Endothelial cell of umbilical vein (primary cell): ENCODE data around the gene RPP25L. TPM values are rescaled to one million over a fixed set of nuclear protein-coding genes. Genes with fewer than 3 reads are reported as not detected.

Experiments
- BruUV-seq: library from RNA; stranded (reverse); fragments of 400-500 nt; replicated peaks from 2 replicates; lab custom pipeline; 2021; lab: Mats Ljungman, UMichigan
- CTCF ChIA-PET: fragments of 300-600, 350-600 bp; sonication (Branson Sonifier 250); formaldehyde crosslinking; loops from one replicate; lab custom pipeline; 2021; ENCODE audit warnings: antibody characterized with exemption, inconsistent platforms; lab: Charles Lee
- POLR2A ChIA-PET: fragments of 300-600, 350-600 bp; sonication (Branson Sonifier 250); formaldehyde crosslinking; loops from one replicate; lab custom pipeline; 2021; ENCODE audit warnings: antibody characterized with exemption, inconsistent platforms; lab: Charles Lee
- DNase-seq: peaks from one replicate; pipeline ENCODE4 v3.0.0-alpha.2; 2011; ENCODE audit warnings: low read depth, low spot score
- FAIRE-seq: peaks from 2 replicates; lab custom pipeline; 2011; peaks lifted over from hg19 to GRCh38; lab: Jason Lieb, UNC
- H2AFZ ChIP-seq: 2 replicates; pipeline ENCODE4 v1.6.0; 2012; ENCODE audit warnings: low read depth, low read length, control low read depth, inconsistent platforms
- H3K27ac ChIP-seq: 2 replicates; pipeline ENCODE4 v1.5.1; 2011; ENCODE audit warnings: low read depth, mild to moderate bottlenecking, control low read depth, low read length, moderate library complexity; ENCODE audit not compliant: insufficient read depth
- H3K27me3 ChIP-seq, 2 experiments: 2 replicates each; pipeline versions ENCODE4 v1.6.0 to v1.6.1; 2011; ENCODE audit warnings: low read length in 2 of 2, mixed read lengths in 1 of 2; ENCODE audit not compliant: control insufficient read depth in 2 of 2, insufficient read depth in 2 of 2
- H3K36me3 ChIP-seq, 2 experiments: 2 replicates in 1 of 2; 3 replicates in 1 of 2; pipeline ENCODE4 v1.5.1; 2011; ENCODE audit warnings: low read length in 2 of 2, mild to moderate bottlenecking in 1 of 2, moderate library complexity in 1 of 2; ENCODE audit not compliant: control insufficient read depth in 2 of 2, insufficient read depth in 2 of 2; ENCODE audit errors: extremely low read depth in 1 of 2
- H3K4me1 ChIP-seq: 3 replicates; pipeline ENCODE4 v1.5.1; 2011; ENCODE audit warnings: mild to moderate bottlenecking, low read length; ENCODE audit not compliant: control insufficient read depth, insufficient read depth; ENCODE audit errors: extremely low read depth
- H3K4me2 ChIP-seq: 2 replicates; pipeline ENCODE4 v1.6.1; 2011; ENCODE audit warnings: low read length, control low read depth, mixed read lengths; ENCODE audit not compliant: insufficient read depth
- H3K4me3 ChIP-seq, 3 experiments: fragments of 200-600 bp in 1 of 3; sonication (generic), shearing (Covaris generic) in 1 of 3; replicated peaks in 1 of 3; 2 replicates each; pipeline ENCODE4 v1.5.1; 2011 to 2016; ENCODE audit warnings: control low read depth in 3 of 3, low read length in 3 of 3, mild to moderate bottlenecking in 2 of 3, inconsistent platforms in 1 of 3, low read depth in 1 of 3, moderate library complexity in 1 of 3; ENCODE audit not compliant: insufficient read depth in 1 of 3
- H3K79me2 ChIP-seq: 2 replicates; pipeline ENCODE4 v1.6.0; 2012; ENCODE audit warnings: low read length, inconsistent platforms; ENCODE audit not compliant: control insufficient read depth, insufficient read depth
- H3K9ac ChIP-seq: replicated peaks from 2 replicates; pipeline ENCODE3; 2011; ENCODE audit warnings: low read length, control low read depth; ENCODE audit not compliant: insufficient read depth; ENCODE audit errors: extremely low read depth
- H3K9me1 ChIP-seq: replicated peaks from 3 replicates; pipeline ENCODE4 v1.6.0; 2011; ENCODE audit warnings: mild to moderate bottlenecking, low read length; ENCODE audit not compliant: control insufficient read depth, insufficient read depth; ENCODE audit errors: extremely low read depth
- H3K9me3 ChIP-seq: replicated peaks from 2 replicates; pipeline ENCODE4 v1.5.1; 2012; ENCODE audit warnings: low read length, inconsistent platforms; ENCODE audit not compliant: control insufficient read depth, insufficient read depth
- H4K20me1 ChIP-seq: replicated peaks from 2 replicates; pipeline ENCODE3; 2011; ENCODE audit warnings: mild to moderate bottlenecking, low read length; ENCODE audit not compliant: control insufficient read depth, insufficient read depth; ENCODE audit errors: extremely low read depth
- EZH2 ChIP-seq: IDR thresholded peaks from 2 replicates; pipeline ENCODE4 v1.6.1; 2012; ENCODE audit warnings: borderline replicate concordance, low read depth, mild to moderate bottlenecking, moderate library complexity, low read length, inconsistent platforms; ENCODE audit not compliant: severe bottlenecking
- FOS ChIP-seq: IDR thresholded peaks from 2 replicates; pipeline ENCODE4 v1.6.1; 2011; ENCODE audit warnings: mild to moderate bottlenecking, low read length, moderate library complexity, borderline replicate concordance; ENCODE audit not compliant: insufficient read depth
- dilution Hi-C: fragments of 300-500 bp; cut with MboI; formaldehyde crosslinking; loops from one replicate; pipeline ENCODE4 v1.15.0; 2019; ENCODE audit warnings: low sequenced_read_pairs; ENCODE audit not compliant: extremely low pct_ligation_motif_present
- intact Hi-C: fragments of 100-400 bp; cut with micrococcal nuclease; formaldehyde crosslinking; loops from one replicate; pipeline ENCODE4 v1.10.0; 2022
- polyA plus RNA-seq, 4 experiments: library from polyadenylated mRNA; depleted of rRNA in 3 of 4; stranded (reverse) in 3 of 4; unstranded in 1 of 4; fragments of >200 nt; gene quantifications; 2 replicates each; pipeline versions ENCODE4 v1.2.1 to v1.2.3, GENCODE V29; 2011 to 2012; ENCODE audit warnings: missing spikeins in 1 of 4
- total RNA-seq: library from RNA; stranded (reverse); gene quantifications from 2 replicates; pipeline ENCODE4 v1.2.3, GENCODE V29; 2021
- TF ChIP-seq, protein P1 (sequence below): IDR thresholded peaks from 2 replicates; pipeline ENCODE4 v1.6.1; 2011; ENCODE audit not compliant: insufficient read depth, insufficient read length
- TF ChIP-seq, protein P2 (sequence below), 2 donors: IDR thresholded peaks; 1 replicate in 1 of 2; 2 replicates in 1 of 2; pipeline ENCODE4 v1.5.1; 2011; ENCODE audit warnings: low read length in 2 of 2, mild to moderate bottlenecking in 2 of 2, moderate library complexity in 2 of 2, control low read depth in 1 of 2, inconsistent platforms in 1 of 2, low read depth in 1 of 2; ENCODE audit not compliant: insufficient read depth in 1 of 2; ENCODE audit errors: extremely low read depth in 1 of 2

RPP25L gene
- total and polyA plus RNA-seq, 2 donors (not counting 3 experiments of a cell fraction or from before 2014, with no cell fraction given) = 15.7 to 41.0 TPM

DNA sequence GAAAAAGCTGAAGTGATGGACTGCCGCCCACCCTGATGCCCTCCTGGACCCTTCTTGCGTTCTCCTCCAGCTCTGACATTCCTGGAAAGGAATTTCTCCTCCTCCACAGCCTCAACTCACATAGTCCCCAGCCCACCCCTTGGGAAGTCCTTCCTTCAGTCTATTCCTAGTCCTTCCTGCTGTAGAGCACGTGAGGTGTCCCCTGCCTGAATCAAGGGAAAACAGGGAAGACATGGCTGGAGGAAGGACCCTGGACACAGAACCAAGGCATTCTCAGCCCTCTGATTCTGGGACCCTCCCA, 13.2 kb upstream of the RPP25L start:
- Histone ChIP-seq H3K9me3 (no peaks in the 10 kb centered on the region), H3K79me2 (no peaks in the 10 kb centered on the region), H3K4me3 (no peak overlapping the region), H3K27ac (no peak overlapping the region), H3K9me1 (no peaks in the 10 kb centered on the region), H3K9ac (no peak overlapping the region), H2AFZ (no peak overlapping the region), H4K20me1 (no peaks in the 10 kb centered on the region), H3K36me3 (no peaks in the 10 kb centered on the region), H3K4me2 (no peak overlapping the region), H3K4me1 (peaks cover 9% of the 10 kb centered on the region), H3K27me3 (peaks cover 60 to 72% of the 10 kb centered on the region in 2 experiments)
- FAIRE-seq (no peak), DNase-seq (no peak)
- TF ChIP-seq FOS = no peak
- TF ChIP-seq, protein P1, sequence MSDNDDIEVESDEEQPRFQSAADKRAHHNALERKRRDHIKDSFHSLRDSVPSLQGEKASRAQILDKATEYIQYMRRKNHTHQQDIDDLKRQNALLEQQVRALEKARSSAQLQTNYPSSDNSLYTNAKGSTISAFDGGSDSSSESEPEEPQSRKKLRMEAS = no peak
- TF ChIP-seq, protein P2, sequence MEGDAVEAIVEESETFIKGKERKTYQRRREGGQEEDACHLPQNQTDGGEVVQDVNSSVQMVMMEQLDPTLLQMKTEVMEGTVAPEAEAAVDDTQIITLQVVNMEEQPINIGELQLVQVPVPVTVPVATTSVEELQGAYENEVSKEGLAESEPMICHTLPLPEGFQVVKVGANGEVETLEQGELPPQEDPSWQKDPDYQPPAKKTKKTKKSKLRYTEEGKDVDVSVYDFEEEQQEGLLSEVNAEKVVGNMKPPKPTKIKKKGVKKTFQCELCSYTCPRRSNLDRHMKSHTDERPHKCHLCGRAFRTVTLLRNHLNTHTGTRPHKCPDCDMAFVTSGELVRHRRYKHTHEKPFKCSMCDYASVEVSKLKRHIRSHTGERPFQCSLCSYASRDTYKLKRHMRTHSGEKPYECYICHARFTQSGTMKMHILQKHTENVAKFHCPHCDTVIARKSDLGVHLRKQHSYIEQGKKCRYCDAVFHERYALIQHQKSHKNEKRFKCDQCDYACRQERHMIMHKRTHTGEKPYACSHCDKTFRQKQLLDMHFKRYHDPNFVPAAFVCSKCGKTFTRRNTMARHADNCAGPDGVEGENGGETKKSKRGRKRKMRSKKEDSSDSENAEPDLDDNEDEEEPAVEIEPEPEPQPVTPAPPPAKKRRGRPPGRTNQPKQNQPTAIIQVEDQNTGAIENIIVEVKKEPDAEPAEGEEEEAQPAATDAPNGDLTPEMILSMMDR (IDR thresholded peaks at IDR 0.05; ENCODE audit: extremely low read depth in 1 of 2, insufficient read depth in 1 of 2, low read depth in 1 of 2, low read length in 2 of 2) = no peak
- intact Hi-C loops = no loop called here
- no TSS peak for BruUV-seq
- POLR2A ChIA-PET = no interaction called here
- dilution Hi-C loops = no loop called here
- CTCF ChIA-PET = interaction anchor here (1.4 to 1.9 kb wide), 3 partner anchors 9 to 21 kb away, joined by 4 to 14 read pairs (median 4); no protein-coding TSS in a partner anchor

DNA sequence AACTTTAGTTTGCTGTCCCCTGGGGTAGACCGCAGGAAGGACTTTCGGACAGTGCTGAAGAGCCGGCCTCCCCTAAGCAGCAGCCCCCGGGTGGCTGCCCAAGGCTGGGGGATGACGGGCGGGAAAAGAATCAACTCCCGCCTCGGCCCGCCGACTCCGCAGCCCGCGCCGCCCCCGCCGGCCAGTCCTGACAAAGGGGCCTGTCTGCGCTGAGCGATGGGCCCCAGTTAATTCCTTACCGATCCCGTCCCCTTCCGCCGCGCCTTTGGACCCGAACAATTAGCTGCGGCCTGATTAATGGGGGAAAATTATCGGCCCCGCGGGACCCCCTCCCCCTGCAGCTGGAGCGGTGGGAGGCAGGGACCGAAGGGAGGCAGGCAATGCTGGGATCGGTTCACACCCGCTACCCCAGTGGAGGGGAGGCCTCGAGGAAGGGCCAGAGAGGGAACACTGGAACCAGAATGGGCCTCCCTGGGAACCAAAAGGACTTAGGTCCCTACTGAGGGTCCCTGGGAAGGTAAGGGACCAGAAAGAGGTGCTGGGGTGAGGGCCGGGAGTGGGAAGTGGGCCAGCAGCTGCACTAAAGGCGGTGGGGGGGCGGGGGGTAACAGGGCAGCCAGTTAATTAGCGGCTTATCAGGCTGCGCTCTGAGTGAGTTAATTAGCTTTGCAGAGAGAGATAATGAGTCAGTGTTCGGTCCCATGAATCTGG, 12.7 kb upstream of the RPP25L start:
- Histone ChIP-seq H3K27me3 (peaks cover 56 to 66% of the 10 kb centered on the region in 2 experiments), H3K9me3 (no peaks in the 10 kb centered on the region), H4K20me1 (no peaks in the 10 kb centered on the region), H2AFZ (no peak overlapping the region), H3K79me2 (no peaks in the 10 kb centered on the region), H3K4me1 (peaks cover 12% of the 10 kb centered on the region), H3K9me1 (no peaks in the 10 kb centered on the region), H3K36me3 (no peaks in the 10 kb centered on the region), H3K4me2 (no peak overlapping the region), H3K27ac (no peak overlapping the region), H3K9ac (no peak overlapping the region), H3K4me3 (no peak overlapping the region)
- ChIA-PET POLR2A (no interaction called here), CTCF (interaction anchor here (1.5 to 1.9 kb wide), 2 partner anchors 9 to 21 kb away, joined by 4 to 14 read pairs; no protein-coding TSS in a partner anchor)
- TF ChIP-seq FOS (no peak), EZH2 (peak; percentile 99)
- DNase-seq (no peak), FAIRE-seq (no peak)
- BruUV-seq = no TSS peak
- dilution Hi-C loops = no loop called here
- intact Hi-C loops = no loop called here
